Measurements from ENCODE around the gene KREMEN1. TPM values are rescaled to one million over a fixed set of nuclear protein-coding genes. Genes with fewer than 3 reads are reported as not detected.

The KREMEN1 gene
- total RNA-seq, 1 donor from 2014 or later, result 0.05 TPM

- intact Hi-C loops (cut with micrococcal nuclease), result no loop called here
Measured at GRCh38 chr22:29148036-29148435, 75.2 kb downstream of the KREMEN1 start.

- intact Hi-C loops (cut with micrococcal nuclease), result no loop called here
Measured at GRCh38 chr22:29148826-29149225, 76.0 kb downstream of the KREMEN1 start.

GRCh38 chr22:29149841-29150555, 77.2 kb downstream of the KREMEN1 start:
- intact Hi-C loops (cut with micrococcal nuclease), result loop anchor here (10.0 kb wide), 1 partner anchor 75 kb away; the partner anchor contains the start of gene KREMEN1

- intact Hi-C loops (cut with micrococcal nuclease), result loop anchor here (10.0 kb wide), 1 partner anchor 76 kb away; the partner anchor contains the start of gene KREMEN1
Measured at GRCh38 chr22:29150701-29151100, 77.9 kb downstream of the KREMEN1 start.

- intact Hi-C loops (cut with micrococcal nuclease), result loop anchor here (10.0 kb wide), 1 partner anchor 77 kb away; the partner anchor contains the start of gene KREMEN1
Measured at GRCh38 chr22:29151316-29151715, 78.5 kb downstream of the KREMEN1 start.

- intact Hi-C loops (cut with micrococcal nuclease), result loop anchor here (10.0 kb wide), 1 partner anchor 77 kb away; the partner anchor contains the start of gene KREMEN1
Measured at GRCh38 chr22:29152045-29152953, 79.5 kb downstream of the KREMEN1 start.

- intact Hi-C loops (cut with micrococcal nuclease), result loop anchor here (10.0 kb wide), 1 partner anchor 78 kb away; the partner anchor contains the start of gene KREMEN1
Measured at GRCh38 chr22:29152954-29153719, 80.3 kb downstream of the KREMEN1 start.

- intact Hi-C loops (cut with micrococcal nuclease), result loop anchor here (2.0 to 10.0 kb wide), 2 partner anchors 80 to 90 kb away; partner anchors contain the start of gene KREMEN1
Measured at GRCh38 chr22:29154364-29155048, 81.7 kb downstream of the KREMEN1 start.

- intact Hi-C loops (cut with micrococcal nuclease), result loop anchor here (2.0 to 10.0 kb wide), 2 partner anchors 81 to 89 kb away; partner anchors contain the start of gene KREMEN1
Measured at GRCh38 chr22:29155966-29156365, 83.1 kb downstream of the KREMEN1 start.

- intact Hi-C loops (cut with micrococcal nuclease), result loop anchor here (10.0 kb wide), 1 partner anchor 82 kb away; the partner anchor contains the start of gene KREMEN1
Measured at GRCh38 chr22:29156507-29156906, 83.7 kb downstream of the KREMEN1 start.

GRCh38 chr22:29157759-29158535, 85.1 kb downstream of the KREMEN1 start:
- intact Hi-C loops (cut with micrococcal nuclease), result loop anchor here (10.0 kb wide), 1 partner anchor 83 kb away; the partner anchor contains the start of gene KREMEN1

- intact Hi-C loops (cut with micrococcal nuclease), result loop anchor here (10.0 kb wide), 1 partner anchor 84 kb away; the partner anchor contains the start of gene KREMEN1
Measured at GRCh38 chr22:29158546-29158945, 85.7 kb downstream of the KREMEN1 start.

GRCh38 chr22:29163808-29164207, 91.0 kb downstream of the KREMEN1 start:
- intact Hi-C loops (cut with micrococcal nuclease), result no loop called here

GRCh38 chr22:29165321-29166060, 92.7 kb downstream of the KREMEN1 start:
- intact Hi-C loops (cut with micrococcal nuclease), result no loop called here

- intact Hi-C loops (cut with micrococcal nuclease), result no loop called here
Measured at GRCh38 chr22:29166180-29166579, 93.3 kb downstream of the KREMEN1 start.

- intact Hi-C loops (cut with micrococcal nuclease), result no loop called here
Measured at GRCh38 chr22:29167032-29167911, 94.4 kb downstream of the KREMEN1 start.

GRCh38 chr22:29171721-29172120, 98.9 kb downstream of the KREMEN1 start:
- intact Hi-C loops (cut with micrococcal nuclease), result no loop called here

- intact Hi-C loops (cut with micrococcal nuclease), result no loop called here
Measured at GRCh38 chr22:29172216-29172615, 99.4 kb downstream of the KREMEN1 start.

Data from T-helper 2 cell treated with Interferon-gamma antibody and Interleukin-4, amounts not matched to agents 100 ng/mL and 5 ng/mL, for 36 hours (primary cell).